Measurements from ENCODE around the gene CES2.

CES2 gene

GRCh38 chr16:66888647-66889615 is 46.4 kb upstream of the CES2 start:
- Histone ChIP-seq H3K4me3 (ENCODE audit: low read depth in 1 of 2, low read length in 2 of 2) (no peak overlapping the region), H4K20me1 (ENCODE audit: insufficient read depth, low read length) (peaks cover 32% of the 10 kb centered on the region), H3K79me2 (ENCODE audit: insufficient read depth, low read length) (peaks cover 50% of the 10 kb centered on the region), H3K4me2 (ENCODE audit: insufficient read depth, low read length) (no peak overlapping the region), H3K27ac (ENCODE audit: low read length) (no peak overlapping the region), H3K4me1 (ENCODE audit: insufficient read depth, low read length) (peaks cover 23% of the 10 kb centered on the region), H3K27me3 (ENCODE audit: insufficient read depth, low read length, poor library complexity) (no peaks in the 10 kb centered on the region), H3K36me3 (ENCODE audit: insufficient read depth, low read length) (peaks cover 68% of the 10 kb centered on the region), H3K9me3 (ENCODE audit: insufficient read depth, low read length, severe bottlenecking) (no peaks in the 10 kb centered on the region), H2AFZ (ENCODE audit: low read depth, low read length) (no peak overlapping the region), H3K9ac (ENCODE audit: low read depth, low read length) (no peak overlapping the region)
- DNase-seq (no peak), ATAC-seq (ENCODE audit: insufficient read depth, low read depth) (no peak)
- TF ChIP-seq EZH2 (IDR thresholded peaks at IDR 0.05; ENCODE audit: borderline replicate concordance, low read depth, low read length, severe bottlenecking) = no peak
- no peak for TF ChIP-seq CTCF (IDR thresholded peaks at IDR 0.05; ENCODE audit: borderline replicate concordance, extremely low read depth, low read length, poor library complexity, severe bottlenecking)

- Histone ChIP-seq H3K4me3 (ENCODE audit: low read depth in 1 of 2, low read length in 2 of 2) (no peak overlapping the region), H3K4me1 (ENCODE audit: insufficient read depth, low read length) (peaks cover 19% of the 10 kb centered on the region), H4K20me1 (ENCODE audit: insufficient read depth, low read length) (peaks cover 27% of the 10 kb centered on the region), H3K27me3 (ENCODE audit: insufficient read depth, low read length, poor library complexity) (no peaks in the 10 kb centered on the region), H3K4me2 (ENCODE audit: insufficient read depth, low read length) (no peak overlapping the region), H3K27ac (ENCODE audit: low read length) (no peak overlapping the region), H2AFZ (ENCODE audit: low read depth, low read length) (no peak overlapping the region), H3K36me3 (ENCODE audit: insufficient read depth, low read length) (peaks cover 61% of the 10 kb centered on the region), H3K9me3 (ENCODE audit: insufficient read depth, low read length, severe bottlenecking) (no peaks in the 10 kb centered on the region), H3K9ac (ENCODE audit: low read depth, low read length) (no peak overlapping the region), H3K79me2 (ENCODE audit: insufficient read depth, low read length) (peaks cover 43% of the 10 kb centered on the region)
- ATAC-seq (ENCODE audit: insufficient read depth, low read depth) (no peak), DNase-seq (no peak)
- TF ChIP-seq EZH2 (IDR thresholded peaks at IDR 0.05; ENCODE audit: borderline replicate concordance, low read depth, low read length, severe bottlenecking) (no peak), CTCF (IDR thresholded peaks at IDR 0.05; ENCODE audit: borderline replicate concordance, extremely low read depth, low read length, poor library complexity, severe bottlenecking) (no peak)
Measured at GRCh38 chr16:66889622-66890021, 45.7 kb upstream of the CES2 start.

GRCh38 chr16:66890799-66891198 is 44.5 kb upstream of the CES2 start:
- TF ChIP-seq EZH2 (IDR thresholded peaks at IDR 0.05; ENCODE audit: borderline replicate concordance, low read depth, low read length, severe bottlenecking) (no peak), CTCF (IDR thresholded peaks at IDR 0.05; ENCODE audit: borderline replicate concordance, extremely low read depth, low read length, poor library complexity, severe bottlenecking) (no peak)
- peaks cover 20% of the 10 kb centered on the region; the same call in 1 of the 2 replicates for H4K20me1 ChIP-seq (ENCODE audit: insufficient read depth, low read length)
- peaks cover 7% of the 10 kb centered on the region for H3K4me1 ChIP-seq (ENCODE audit: insufficient read depth, low read length)
- peaks cover 32% of the 10 kb centered on the region for H3K79me2 ChIP-seq (ENCODE audit: insufficient read depth, low read length)
- no peak for DNase-seq
- no peaks in the 10 kb centered on the region for H3K27me3 ChIP-seq (ENCODE audit: insufficient read depth, low read length, poor library complexity)
- H3K9me3 ChIP-seq (ENCODE audit: insufficient read depth, low read length, severe bottlenecking) = no peaks in the 10 kb centered on the region
- no peak overlapping the region for H3K27ac ChIP-seq (ENCODE audit: low read length)
- H3K4me3 ChIP-seq (ENCODE audit: low read depth in 1 of 2, low read length in 2 of 2) = no peak overlapping the region
- H3K4me2 ChIP-seq (ENCODE audit: insufficient read depth, low read length) = no peak overlapping the region
- H3K9ac ChIP-seq (ENCODE audit: low read depth, low read length) = no peak overlapping the region
- ATAC-seq (ENCODE audit: insufficient read depth, low read depth) = no peak
- H3K36me3 ChIP-seq (ENCODE audit: insufficient read depth, low read length) = peaks cover 49% of the 10 kb centered on the region
- no peak overlapping the region for H2AFZ ChIP-seq (ENCODE audit: low read depth, low read length)
